OCI-LY3 (cell line): ENCODE measurements around the gene MINDY4.

Source experiments
- EZH2phosphoT487 ChIP-seq: fragments of 200-600 bp; shearing (Covaris generic); IDR thresholded peaks from 2 replicates; pipeline ENCODE4 v1.6.1; 2018; ENCODE audit warnings: antibody characterized with exemption, mixed run types, low read depth
- TF ChIP-seq, protein P1 (sequence below): fragments of 200-600, 300-600 bp; sonication (generic); IDR thresholded peaks from 2 replicates; pipeline ENCODE4 v1.5.1; 2014; ENCODE audit warnings: antibody characterized with exemption, low read length, low read depth

DNA sequence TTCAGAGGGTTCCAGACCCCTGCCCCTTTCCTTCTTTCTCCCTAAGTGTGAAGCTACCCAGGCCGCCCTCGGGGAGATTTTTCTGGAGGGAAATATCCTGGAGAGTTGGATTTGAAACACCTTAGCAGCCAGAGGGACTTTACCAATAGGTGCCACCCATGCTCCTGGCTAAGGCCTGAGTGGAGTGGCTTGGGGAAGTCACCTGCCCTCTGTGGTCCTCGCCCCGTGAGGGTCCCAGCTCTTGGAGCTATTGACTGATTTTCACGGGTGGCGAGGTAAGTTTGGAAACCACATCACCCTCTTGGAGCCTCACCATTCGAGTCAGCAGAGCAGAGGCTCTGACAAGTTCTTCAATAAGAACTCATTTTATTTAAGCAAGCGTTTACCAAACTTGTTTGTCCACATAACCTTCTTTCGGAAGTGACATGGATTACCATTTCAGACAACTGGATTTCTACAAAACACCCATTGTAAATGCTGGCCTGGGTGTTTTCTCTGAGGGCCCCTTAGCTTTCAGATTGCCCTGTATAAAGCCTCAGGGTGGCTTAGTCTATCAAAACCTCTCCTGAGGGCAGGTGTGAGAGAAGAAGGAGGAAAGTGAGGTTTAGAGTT, 160.8 kb downstream of the MINDY4 start:
- TF ChIP-seq, protein P1, sequence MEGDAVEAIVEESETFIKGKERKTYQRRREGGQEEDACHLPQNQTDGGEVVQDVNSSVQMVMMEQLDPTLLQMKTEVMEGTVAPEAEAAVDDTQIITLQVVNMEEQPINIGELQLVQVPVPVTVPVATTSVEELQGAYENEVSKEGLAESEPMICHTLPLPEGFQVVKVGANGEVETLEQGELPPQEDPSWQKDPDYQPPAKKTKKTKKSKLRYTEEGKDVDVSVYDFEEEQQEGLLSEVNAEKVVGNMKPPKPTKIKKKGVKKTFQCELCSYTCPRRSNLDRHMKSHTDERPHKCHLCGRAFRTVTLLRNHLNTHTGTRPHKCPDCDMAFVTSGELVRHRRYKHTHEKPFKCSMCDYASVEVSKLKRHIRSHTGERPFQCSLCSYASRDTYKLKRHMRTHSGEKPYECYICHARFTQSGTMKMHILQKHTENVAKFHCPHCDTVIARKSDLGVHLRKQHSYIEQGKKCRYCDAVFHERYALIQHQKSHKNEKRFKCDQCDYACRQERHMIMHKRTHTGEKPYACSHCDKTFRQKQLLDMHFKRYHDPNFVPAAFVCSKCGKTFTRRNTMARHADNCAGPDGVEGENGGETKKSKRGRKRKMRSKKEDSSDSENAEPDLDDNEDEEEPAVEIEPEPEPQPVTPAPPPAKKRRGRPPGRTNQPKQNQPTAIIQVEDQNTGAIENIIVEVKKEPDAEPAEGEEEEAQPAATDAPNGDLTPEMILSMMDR, result no peak
- TF ChIP-seq EZH2phosphoT487, result no peak
